Left cardiac atrium (tissue), 4 donors: ENCODE data around the gene FHAD1. TPM values are rescaled to one million over a fixed set of nuclear protein-coding genes. Genes with fewer than 3 reads are reported as not detected.

Experiments used
- ATAC-seq, 2 donors: fragments of 200-7000 bp; cut with Tn5 transposase; one replicate each; pipeline ENCODE4 v1.9.1; 2020; ENCODE audit warnings: mild to moderate bottlenecking in 2 of 2, moderate library complexity in 2 of 2
- DNase-seq: peaks from one replicate; pipeline ENCODE4 v3.0.0-alpha.2; 2020
- intact Hi-C, 2 donors: fragments of 100-400 bp; cut with DNase I; formaldehyde crosslinking; loops; one replicate each; pipeline versions ENCODE4 v1.14.1 to v1.15.1; 2022 to 2023
- total RNA-seq, 2 donors: library from RNA; stranded (reverse); fragmentation: NEBNext Ultra II Directional; extraction: Animal tissue kit (Norgen Biotek cat#: 25700); gene quantifications; one replicate each; pipeline ENCODE4 v1.2.1, GENCODE V29; 2021
- donor health status: DM: no; HTN: yes; CAD: no.
- donor health status: DM: no; HTN: yes; CAD: no; lungs with severe emphysema.
- donor health status: DM: yes; HTN: yes; CAD: no.
- donor health status: Dilated cardiomyopathy.

Gene FHAD1
- total RNA-seq, 2 donors from 2014 or later = 0.47 TPM; not detected in 1

DNA sequence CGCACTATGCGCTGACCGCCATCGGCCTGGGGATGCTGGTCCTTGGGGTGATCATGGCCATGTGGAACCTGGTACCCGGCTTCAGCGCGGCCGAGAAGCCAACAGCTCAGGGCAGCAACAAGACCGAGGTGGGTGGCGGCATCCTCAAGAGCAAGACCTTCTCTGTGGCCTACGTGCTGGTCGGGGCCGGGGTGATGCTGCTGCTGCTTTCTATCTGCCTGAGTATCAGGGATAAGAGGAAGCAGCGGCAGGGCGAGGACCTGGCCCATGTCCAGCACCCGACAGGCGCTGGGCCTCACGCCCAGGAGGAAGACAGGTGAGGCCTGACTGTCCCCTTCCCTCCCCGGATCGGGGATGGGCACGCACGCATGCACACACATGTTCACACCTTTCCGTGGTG is 31.9 kb upstream of the FHAD1 start:
- intact Hi-C loops = no loop called here
- DNase-seq (no peak), ATAC-seq (no peak)

DNA sequence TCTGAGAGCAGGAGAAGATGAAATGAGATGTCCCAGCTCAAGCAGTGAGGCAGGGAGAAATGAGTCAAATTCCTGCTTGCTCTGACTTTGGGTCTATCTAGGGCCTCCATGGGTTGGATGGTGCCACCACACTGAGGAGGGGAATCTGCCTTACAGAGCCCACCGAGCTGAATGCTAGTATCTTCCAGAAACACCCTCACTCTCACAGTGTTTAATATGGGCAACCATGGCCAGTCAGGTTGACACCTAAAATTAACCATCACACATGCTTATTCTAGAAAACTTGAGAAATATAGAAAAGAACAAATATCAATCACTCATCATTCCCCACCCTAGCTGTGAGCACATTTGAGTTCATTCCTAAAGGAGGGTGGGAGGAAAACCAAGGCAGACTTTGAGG is 29.4 kb upstream of the FHAD1 start:
- intact Hi-C loops = no loop called here
- ATAC-seq = no peak
- no peak for DNase-seq

DNA sequence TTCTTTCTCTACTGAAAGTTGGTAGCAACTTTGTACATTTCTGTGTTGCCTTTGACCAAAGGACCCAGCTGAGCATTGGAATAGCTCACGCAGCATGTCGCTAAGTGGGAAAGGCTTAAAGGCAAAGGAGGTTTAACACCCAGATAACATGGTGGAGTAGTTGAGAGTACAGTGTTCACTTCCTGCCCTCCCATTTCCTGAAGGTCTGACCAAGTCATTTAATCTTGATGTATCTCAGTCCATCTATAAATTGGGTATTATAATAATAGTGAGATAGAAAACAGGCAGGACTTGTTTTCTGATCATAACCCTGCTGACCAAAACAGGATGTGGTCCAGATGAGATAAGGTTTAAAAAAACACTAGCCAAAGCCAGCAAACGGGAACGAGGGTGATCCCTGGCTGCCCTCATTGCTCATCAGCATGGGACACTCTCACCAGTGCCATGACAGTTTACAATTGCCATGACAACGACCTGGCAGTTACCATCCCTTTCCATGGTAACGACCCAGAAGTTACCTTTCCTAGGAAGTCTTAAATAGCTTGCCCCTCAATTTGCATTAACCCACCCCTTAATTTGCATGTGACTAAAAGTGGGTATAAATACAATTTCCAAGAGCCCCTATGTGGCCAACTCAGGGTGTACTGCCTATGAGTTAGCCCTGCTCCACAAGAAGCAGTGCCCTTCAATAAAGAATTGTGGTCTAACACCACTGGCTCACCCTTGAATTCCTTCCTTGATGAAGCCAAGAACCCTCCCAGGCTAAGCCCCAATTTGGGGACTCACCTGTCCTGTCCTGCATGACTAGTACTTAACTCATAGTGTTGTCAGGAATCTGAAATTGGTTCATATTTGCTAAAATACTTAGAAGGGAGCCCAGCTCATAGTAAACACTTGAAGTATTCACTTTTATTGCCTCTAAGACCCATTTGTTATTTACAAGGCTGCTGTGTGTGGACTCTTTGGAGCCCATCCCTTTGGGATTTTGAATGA is 28.4 kb upstream of the FHAD1 start:
- peak; percentile 27 to 30 for ATAC-seq
- DNase-seq = no peak
- intact Hi-C loops = no loop called here

DNA sequence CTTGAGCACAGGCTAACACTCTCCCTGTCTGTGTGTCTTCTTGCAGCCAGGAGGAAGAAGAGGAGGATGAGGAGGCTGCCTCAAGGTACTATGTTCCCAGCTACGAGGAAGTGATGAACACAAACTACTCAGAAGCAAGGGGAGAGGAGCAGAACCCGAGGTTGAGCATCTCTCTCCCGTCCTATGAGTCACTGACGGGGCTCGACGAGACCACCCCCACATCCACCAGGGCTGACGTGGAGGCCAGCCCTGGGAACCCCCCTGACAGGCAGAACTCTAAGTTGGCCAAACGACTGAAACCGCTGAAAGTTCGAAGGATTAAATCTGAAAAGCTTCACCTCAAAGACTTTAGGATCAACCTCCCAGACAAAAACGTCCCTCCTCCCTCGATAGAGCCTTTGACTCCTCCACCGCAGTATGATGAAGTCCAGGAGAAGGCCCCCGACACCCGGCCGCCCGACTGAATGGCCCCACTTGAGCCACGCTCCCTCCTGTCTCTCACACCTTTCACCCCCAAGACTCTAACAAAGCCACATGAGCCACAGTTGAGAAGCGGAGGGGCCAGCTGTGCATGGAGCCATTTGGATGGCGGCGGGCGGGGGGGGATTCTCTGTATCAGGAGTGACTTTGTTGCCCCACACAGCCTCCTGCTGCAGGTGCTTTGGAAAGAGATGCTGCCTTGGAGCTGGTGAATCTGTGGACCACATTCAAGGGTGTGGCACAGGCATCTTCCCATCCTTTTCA is 27.6 kb upstream of the FHAD1 start:
- DNase-seq = no peak
- intact Hi-C loops = no loop called here

DNA sequence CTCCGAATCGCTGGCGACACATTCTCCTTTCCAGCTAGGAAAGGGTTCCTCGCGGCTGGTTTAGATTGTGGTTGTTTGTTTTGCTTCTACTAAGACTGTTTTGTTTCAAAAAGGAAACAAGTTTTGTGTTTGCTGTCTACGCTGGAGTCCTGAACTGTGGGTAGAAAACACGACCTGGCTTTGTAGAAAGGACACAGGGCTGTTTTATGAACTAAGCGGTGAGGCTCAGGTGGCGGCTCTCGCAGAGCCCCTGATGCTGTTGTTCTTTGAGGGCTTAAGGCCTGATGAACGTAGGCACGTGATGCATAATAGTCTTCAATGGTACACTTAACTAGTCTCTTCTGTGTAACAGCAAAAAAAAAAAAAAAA is 27.0 kb upstream of the FHAD1 start:
- intact Hi-C loops = no loop called here
- no peak for ATAC-seq
- DNase-seq = no peak

More for the DNA sequence above, 27.6 kb upstream of the FHAD1 start:
- no peak for ATAC-seq

DNA sequence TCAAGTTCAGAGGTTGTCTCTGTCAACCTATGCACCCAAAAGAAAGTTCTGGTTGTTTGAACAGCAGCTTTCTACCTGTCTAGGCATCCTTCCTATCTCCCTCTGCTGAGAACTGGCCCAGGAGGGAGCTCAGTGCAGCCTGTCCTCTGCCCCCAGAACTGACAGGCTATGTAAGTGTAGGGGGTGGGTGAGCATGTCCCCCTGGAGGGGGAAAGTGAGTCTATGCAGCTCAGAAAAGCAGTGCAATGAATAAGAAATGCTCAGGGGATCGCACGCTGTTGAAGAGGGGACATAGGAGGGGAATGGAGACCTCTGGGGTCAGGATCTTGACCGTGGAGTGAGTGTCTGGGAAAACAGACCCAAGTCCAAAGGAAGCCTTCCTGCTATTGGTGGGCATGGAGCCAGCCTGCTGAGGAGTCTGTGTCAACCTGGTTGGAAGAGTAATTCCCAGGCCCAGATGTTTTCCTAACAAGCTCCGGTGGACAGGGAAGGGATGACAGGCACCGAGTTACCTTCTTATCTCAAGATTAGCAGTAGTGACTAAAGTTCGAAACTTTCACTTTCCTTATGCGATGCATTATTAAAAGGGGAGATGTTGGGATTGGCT is 26.1 kb upstream of the FHAD1 start:
- DNase-seq (no peak), ATAC-seq (no peak)
- intact Hi-C loops = no loop called here

DNA sequence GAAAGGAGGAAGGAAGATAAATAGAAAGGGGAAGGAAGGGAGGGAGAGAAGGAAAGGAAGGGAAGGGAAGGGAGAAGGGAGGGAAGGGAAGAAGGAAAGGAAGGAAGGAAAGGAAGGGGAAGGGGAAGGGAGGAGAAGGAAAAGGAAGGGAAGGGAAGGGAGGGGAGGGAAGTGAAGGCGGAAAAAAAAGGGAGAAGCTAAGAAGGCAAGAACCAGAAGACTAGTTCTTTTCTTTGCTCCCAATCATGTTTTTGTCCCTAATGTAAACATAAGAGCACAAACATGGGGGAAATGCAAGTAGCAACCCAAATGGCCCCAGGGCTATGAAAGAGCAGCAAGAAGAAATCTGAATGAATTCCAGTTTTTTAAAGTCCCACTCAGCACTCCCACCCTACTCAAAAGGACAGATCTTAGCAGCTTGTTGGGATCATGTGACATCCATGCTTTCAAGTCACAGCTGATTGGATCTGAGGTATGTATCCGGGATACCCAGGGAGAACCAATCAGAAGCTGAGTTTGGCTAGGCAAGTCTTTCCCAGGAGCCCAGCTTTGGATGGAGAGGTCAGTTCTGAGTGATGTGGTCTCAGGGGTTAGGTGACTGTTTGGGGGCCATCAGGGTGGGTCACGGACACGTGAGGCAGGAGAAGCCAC is 24.2 kb upstream of the FHAD1 start:
- intact Hi-C loops = no loop called here
- DNase-seq (no peak), ATAC-seq (no peak)

DNA sequence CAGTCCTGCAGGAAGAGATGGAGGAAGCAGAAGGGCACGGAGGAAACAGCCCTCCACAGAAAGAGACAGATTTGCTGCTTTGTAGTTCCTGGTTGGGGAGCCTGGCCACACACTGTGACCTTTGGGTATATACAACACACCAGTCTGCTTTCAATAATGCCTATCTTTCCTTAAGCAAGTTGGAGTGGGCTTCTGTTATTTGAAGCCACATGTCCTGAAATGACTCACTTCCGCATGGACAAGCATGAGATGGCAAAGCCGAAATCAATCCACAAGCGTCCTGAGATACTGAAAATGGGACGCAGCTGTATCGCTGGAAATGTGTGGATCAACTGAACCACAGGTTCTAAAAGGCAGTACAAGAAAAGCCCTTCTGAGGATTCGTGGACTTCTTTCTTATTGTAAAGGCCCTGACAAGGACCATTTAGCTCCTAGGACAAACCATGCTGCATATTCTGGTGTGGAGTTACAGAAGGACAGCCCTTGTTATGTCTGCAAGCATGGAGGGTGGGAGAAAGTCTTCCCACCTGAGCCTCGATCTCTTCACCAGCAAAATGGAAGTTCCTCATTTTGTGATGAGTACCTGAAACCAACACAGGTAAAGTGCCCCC is 22.7 kb upstream of the FHAD1 start:
- DNase-seq (no peak), ATAC-seq (peak in 1 of 2 donors; percentile 56)
- intact Hi-C loops = no loop called here

DNA sequence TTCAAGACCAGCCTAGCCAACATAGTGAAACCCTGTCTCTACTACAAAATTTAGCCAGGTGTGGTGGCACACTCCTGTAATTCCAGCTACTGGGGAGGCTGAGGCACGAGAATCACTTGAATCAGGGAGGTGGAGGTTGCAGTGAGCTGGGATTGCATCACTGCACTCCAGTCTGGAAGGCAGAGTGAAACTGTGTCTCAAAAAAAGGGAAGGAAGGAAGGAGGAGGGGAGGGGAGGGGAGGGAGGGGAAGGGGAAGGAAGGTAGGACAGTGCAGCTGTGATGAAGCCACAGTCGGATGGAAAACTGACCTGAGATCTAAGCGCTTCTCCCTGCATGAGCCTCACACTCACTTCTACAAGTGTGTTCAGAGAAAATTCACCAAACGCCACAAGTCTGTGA is 22.0 kb upstream of the FHAD1 start:
- ATAC-seq = no peak
- intact Hi-C loops = no loop called here
- no peak for DNase-seq

DNA sequence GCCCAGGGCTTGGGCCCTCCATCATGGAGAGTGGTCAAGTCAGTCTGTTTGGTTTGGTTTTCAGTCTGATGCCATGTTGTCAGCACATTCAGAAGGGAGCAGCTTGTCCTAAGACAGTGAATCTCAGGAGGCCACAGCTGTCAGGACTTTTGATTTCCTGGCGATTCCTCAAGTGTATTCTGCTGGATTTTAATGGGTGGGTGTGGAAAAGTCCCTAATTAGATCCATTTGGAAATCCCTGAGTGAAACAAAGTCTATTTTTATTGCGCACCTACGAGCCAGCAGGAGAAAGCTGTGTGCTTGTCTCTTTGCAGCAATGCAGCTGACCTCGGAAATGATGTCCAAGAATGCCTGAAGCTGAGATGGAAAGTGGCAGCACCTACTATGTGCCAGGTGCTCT is 21.6 kb upstream of the FHAD1 start:
- ATAC-seq (peak in 1 of 2 donors; percentile 27), DNase-seq (no peak)
- intact Hi-C loops = no loop called here

DNA sequence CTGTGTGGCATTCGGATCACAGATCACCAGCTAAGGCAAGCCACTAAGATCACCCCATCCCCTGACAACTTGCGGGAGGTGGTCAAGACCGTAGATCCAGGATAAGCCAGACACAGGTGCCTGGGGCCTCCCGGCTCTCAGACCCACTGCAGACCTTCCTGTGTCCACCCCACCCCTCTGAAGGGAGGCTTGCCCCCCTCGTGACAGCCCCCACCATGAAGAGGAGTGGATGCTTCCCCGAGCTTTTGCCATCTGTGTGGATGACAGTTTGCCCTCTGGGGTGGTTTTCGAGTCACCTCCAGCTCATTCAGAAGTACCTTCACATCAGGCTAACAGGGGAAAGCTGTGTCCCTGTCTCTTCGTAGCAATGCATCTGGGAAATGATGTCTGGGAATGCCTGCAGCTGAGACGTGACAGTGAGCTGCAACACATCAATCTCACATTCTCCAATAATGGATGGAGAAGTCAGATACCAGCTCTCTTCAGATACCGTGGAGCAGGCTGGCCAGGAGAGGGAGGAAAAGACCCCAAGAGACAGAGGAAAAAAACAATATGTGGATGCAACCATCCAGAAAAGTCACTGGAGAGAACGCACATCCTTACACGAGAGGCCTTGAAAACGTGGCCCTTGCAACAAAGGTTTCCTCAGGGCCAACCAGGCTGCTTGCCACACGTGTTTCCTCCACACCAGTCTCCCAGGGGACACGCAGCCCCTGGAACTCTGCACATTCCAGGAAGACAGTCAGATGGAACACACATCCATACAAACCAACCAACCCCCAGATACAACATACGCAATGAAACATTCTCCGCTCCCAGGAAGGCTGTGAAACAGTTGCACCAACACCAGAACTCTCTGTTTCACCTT is 20.4 kb upstream of the FHAD1 start:
- intact Hi-C loops = no loop called here
- no peak for DNase-seq
- no peak for ATAC-seq

DNA sequence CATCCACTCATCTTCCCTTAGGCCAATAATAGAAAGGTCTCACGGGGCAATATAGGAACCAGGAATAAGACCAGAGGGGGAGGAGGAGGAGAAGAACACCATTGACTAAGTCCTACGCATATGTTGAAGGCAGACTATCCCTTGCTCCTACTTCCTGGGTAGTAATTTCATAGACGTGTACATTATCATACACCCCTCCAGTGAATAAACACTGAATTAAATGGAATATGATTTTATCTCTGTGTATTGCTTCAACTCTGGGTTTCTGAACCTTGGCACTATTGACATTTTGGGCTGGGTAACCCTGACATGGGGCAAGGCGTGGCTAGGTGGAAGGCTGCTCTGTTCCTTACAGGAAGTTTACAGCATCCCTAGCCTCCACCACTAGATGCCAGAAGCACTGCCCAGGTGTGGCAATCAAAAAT is 17.3 kb upstream of the FHAD1 start:
- intact Hi-C loops = no loop called here
- DNase-seq (no peak), ATAC-seq (no peak)

DNA sequence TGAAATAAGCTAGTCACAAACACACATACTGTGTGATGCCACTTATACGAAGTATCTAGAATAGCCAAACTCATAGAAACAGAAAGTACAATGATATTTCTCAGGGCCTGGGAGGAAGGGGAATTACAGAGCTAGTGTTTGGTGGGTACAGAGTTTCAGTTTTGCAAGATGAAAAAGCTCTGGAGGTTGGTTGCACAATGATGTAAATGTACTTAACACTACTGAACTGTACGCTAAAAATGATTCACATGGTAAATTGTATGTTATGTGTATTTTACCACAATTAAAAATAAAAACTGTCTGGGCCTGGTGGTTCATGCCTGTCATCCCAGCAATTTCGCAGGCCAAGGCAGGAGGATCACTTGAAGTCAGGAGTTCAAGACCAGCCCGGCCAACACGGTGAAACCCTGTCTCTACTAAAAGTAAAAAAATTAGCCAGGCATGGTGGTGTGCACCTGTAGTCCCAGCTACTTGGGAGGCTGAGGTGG is 15.3 kb upstream of the FHAD1 start:
- DNase-seq (no peak), ATAC-seq (peak in 1 of 2 donors; percentile 14)
- intact Hi-C loops = no loop called here

DNA sequence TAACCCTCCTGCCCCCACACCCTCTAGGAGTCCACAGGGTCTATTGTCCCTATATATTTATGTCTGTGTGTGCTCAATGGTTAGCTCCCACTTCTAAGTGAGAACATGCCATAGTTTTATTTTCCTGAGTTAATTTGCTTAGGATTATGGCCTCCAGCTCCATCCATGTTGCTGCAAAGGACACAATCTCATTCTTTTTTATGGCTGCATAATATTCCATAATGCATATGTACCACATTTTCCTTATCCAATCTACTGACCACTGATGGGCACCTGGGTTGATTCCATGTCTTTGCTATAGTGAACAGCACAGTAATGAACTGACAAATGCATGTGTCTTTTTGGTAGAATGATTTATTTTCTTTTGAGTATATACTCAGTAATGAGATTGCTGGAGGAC is 13.3 kb upstream of the FHAD1 start:
- ATAC-seq (no peak), DNase-seq (no peak)
- intact Hi-C loops = no loop called here

DNA sequence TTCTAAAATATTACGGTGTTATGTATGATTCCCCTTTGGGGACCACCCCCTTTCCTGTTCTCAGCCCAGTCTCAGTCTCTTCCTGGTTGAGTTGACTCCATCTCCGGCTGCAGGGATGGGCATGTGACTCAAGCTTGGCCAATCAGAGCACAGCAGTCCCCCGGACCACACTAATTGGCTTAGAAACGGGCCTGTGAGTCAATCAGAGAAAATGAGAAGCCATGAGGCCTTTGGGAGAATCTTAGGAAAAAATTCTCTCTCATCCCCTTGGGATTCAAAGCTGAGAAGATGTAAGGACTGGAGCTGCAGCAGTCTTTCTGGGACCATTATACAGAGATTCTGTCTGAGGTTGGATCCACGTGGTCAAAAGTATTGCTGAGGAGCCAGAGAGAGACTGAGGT is 10.7 kb upstream of the FHAD1 start:
- intact Hi-C loops = no loop called here
- DNase-seq (no peak), ATAC-seq (no peak)

DNA sequence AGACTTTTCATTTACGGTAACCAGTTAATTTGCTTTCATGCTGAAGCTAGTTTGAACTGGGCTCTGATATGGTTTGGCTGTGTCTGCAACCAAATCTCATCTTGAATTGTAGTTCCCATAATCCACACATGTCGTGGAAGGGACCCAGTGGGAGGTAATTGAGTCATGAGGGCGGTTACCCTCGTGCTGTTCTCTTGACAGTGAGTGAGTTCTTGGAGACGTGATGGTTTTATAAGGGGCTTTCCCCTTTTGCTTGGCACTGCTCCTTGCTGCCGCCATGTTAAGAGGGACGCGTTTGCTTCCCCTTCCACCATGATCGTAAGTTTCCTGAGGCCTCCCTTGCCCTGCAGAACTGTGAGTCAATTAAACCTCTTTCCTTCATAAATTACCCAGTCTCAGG is 10.3 kb upstream of the FHAD1 start:
- DNase-seq = no peak
- intact Hi-C loops = no loop called here
- ATAC-seq = no peak

DNA sequence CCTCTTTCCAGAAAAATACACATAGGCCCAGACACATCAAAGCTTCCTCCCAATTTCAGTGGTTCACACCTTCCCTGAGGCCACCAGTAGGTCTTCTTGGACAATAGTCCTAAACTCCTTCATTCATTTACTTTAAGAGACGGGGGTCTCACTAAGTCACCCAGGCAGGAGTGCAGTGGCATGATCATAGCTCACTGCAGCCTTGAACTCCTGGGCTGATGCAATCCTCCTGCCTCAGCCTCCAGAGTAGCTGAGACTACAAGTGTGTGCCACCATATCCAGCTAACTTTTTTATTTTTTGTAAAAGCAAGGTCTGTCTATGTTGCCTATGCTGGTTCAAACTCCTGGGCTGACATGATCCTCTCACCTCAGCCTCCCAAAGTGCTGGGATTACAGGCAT is 8.2 kb upstream of the FHAD1 start:
- intact Hi-C loops = no loop called here
- ATAC-seq (no peak), DNase-seq (no peak)

DNA sequence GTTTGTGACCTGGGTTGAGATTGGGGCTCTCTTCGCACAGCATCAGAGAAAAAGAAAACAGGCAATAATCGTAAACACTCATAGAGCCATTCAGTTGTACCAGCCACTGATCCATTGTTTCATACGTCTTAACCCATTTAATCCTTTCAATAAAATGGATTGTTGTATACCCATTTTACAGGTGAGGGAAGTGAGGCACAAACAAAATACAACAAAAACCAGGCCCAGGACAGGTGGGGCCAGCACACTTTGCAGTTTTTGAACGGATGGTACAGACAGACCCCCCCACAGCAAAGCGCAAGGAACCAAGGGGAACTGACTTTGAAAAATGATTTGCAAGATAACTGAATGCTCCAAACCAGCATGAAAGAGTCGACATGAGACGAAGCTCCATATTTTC is 4.3 kb upstream of the FHAD1 start:
- intact Hi-C loops = no loop called here
- DNase-seq (no peak), ATAC-seq (no peak)
